ENCODE results near the gene SFI1. TPM values are rescaled to one million over a fixed set of nuclear protein-coding genes. Genes with fewer than 3 reads are reported as not detected.

Gene SFI1
- total and polyA plus RNA-seq, 2 experiments from 2014 or later: 16.1 to 23.3 TPM

DNA sequence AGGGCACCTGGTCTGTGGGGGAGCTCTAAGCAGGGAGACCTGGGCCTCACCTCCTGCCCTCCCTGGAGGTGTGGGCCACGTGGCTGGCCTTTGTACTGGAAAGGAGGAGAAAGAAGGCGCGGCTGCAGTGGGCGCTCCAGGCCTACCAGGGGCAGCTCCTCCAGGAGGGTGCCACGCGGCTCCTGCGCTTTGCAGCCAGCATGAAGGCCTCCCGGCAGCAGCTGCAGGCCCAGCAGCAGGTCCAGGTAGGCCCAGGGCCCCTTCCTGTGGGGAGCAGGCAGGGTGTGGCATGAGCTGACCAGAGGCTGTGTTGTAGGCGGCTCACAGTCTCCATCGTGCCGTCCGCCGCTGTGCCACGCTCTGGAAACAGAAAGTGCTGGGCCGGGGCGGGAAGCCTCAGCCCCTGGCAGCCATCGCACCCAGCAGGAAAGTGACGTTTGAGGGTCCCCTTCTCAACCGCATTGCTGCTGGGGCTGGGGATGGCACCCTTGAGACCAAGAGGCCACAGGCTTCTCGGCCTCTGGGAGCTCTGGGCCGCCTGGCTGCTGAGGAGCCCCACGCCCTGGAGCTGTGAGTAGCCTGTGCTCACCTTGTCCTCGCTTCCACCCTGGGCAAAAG, 117.1 kb downstream of the SFI1 start:
- Histone ChIP-seq H3K27me3 (no peaks in the 10 kb centered on the region), H2AFZ (no peak overlapping the region), H3K9me2 (replicated peaks; ENCODE audit: insufficient read depth) (no peaks in the 10 kb centered on the region), H3K4me2 (no peak overlapping the region), H3K36me3 (replicated peaks; ENCODE audit: insufficient read depth, low read depth) (no peaks in the 10 kb centered on the region), H3K4me3 (no peak overlapping the region), H3K79me2 (no peaks in the 10 kb centered on the region), H3K9me3 (ENCODE audit: low read depth) (no peaks in the 10 kb centered on the region), H3K4me1 (ENCODE audit: insufficient read depth) (peaks cover 7% of the 10 kb centered on the region), H3K27ac (no peak overlapping the region), H4K20me1 (ENCODE audit: insufficient read depth, poor library complexity, severe bottlenecking) (no peaks in the 10 kb centered on the region)
- 93% methylated on average over 23 of the region's 23 CpGs for WGBS (ENCODE audit: low lambda C conversion rate, missing lambda C conversion rate)
- TF ChIP-seq EZH2 (IDR thresholded peaks at IDR 0.05; ENCODE audit: borderline replicate concordance) (no peak), EZH2phosphoT487 (IDR thresholded peaks at IDR 0.05; ENCODE audit: low read depth, severe bottlenecking, unreplicated experiment) (no peak)
- TF ChIP-seq, protein P1, sequence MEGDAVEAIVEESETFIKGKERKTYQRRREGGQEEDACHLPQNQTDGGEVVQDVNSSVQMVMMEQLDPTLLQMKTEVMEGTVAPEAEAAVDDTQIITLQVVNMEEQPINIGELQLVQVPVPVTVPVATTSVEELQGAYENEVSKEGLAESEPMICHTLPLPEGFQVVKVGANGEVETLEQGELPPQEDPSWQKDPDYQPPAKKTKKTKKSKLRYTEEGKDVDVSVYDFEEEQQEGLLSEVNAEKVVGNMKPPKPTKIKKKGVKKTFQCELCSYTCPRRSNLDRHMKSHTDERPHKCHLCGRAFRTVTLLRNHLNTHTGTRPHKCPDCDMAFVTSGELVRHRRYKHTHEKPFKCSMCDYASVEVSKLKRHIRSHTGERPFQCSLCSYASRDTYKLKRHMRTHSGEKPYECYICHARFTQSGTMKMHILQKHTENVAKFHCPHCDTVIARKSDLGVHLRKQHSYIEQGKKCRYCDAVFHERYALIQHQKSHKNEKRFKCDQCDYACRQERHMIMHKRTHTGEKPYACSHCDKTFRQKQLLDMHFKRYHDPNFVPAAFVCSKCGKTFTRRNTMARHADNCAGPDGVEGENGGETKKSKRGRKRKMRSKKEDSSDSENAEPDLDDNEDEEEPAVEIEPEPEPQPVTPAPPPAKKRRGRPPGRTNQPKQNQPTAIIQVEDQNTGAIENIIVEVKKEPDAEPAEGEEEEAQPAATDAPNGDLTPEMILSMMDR (IDR thresholded peaks at IDR 0.05; ENCODE audit: poor library complexity): no peak
- no peak for DNase-seq (ENCODE audit: low spot score)

DNA sequence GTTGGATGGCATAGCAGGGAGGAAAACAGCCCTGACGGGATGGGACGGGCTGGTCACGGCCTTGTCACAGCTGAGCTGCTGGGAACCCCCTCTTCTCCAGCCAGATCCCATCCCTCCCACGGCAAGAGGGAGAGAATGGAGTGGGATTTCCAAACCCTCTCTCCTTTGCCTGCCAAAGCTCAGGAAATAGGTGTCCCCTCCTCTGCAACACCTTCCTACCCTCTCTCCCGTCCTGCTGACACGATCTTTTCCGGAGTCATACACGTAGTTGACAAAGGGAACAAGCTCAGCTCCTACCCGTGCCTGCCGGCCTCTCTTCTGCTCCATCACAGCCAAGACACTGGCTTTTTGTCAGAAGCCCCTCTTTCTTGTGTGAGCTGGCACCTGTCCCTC, 117.6 kb downstream of the SFI1 start:
- Histone ChIP-seq H3K4me2 (no peak overlapping the region), H2AFZ (no peak overlapping the region), H3K4me1 (ENCODE audit: insufficient read depth) (peaks cover 7% of the 10 kb centered on the region), H3K36me3 (replicated peaks; ENCODE audit: insufficient read depth, low read depth) (no peaks in the 10 kb centered on the region), H3K27ac (no peak overlapping the region), H4K20me1 (ENCODE audit: insufficient read depth, poor library complexity, severe bottlenecking) (no peaks in the 10 kb centered on the region), H3K9me2 (replicated peaks; ENCODE audit: insufficient read depth) (no peaks in the 10 kb centered on the region), H3K4me3 (no peak overlapping the region), H3K27me3 (no peaks in the 10 kb centered on the region), H3K9me3 (ENCODE audit: low read depth) (no peaks in the 10 kb centered on the region), H3K79me2 (no peaks in the 10 kb centered on the region)
- 92% methylated on average over 10 of the region's 10 CpGs for WGBS (ENCODE audit: low lambda C conversion rate, missing lambda C conversion rate)
- DNase-seq (ENCODE audit: low spot score): no peak
- TF ChIP-seq, protein P1 (IDR thresholded peaks at IDR 0.05; ENCODE audit: poor library complexity): no peak
- TF ChIP-seq EZH2phosphoT487 (IDR thresholded peaks at IDR 0.05; ENCODE audit: low read depth, severe bottlenecking, unreplicated experiment) (no peak), EZH2 (IDR thresholded peaks at IDR 0.05; ENCODE audit: borderline replicate concordance) (no peak)

DNA sequence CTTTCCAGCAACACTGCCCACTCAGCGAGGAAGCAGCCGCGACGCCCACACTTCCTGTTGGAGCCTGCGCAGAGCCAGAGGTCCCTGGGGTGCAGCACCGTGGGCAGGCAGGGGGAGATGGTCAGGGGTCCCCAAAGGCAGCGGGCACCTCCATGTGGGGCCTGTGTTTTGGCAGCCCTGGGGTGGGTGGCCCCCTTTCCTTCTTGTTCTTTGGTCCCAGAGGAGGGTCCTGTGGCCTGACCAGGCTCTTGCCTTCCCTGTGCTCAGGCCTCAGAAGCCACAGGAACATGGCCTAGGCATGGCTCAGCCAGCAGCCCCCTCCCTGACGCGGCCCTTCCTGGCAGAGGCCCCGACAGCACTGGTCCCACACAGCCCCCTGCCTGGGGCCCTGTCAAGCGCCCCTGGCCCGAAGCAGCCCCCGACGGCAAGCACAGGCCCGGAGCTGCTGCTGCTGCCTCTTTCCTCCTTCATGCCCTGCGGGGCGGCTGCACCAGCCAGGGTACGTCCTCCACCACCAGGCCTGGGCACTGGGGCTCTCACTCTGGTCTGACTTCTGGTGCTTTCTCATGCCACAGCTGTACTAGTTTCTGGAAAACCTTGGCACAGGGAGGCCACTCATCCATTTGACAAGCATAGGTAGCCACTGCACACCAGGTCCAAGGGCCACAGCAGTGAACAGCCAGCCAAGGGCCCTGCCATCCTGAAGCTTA, 118.6 kb downstream of the SFI1 start:
- H3K4me2 ChIP-seq: no peak overlapping the region
- no peaks in the 10 kb centered on the region for H3K79me2 ChIP-seq
- no peak for DNase-seq (ENCODE audit: low spot score)
- no peak overlapping the region for H3K27ac ChIP-seq
- H3K27me3 ChIP-seq: no peaks in the 10 kb centered on the region
- no peaks in the 10 kb centered on the region for H3K36me3 ChIP-seq (replicated peaks; ENCODE audit: insufficient read depth, low read depth)
- H4K20me1 ChIP-seq (ENCODE audit: insufficient read depth, poor library complexity, severe bottlenecking): no peaks in the 10 kb centered on the region
- H3K9me2 ChIP-seq (replicated peaks; ENCODE audit: insufficient read depth): no peaks in the 10 kb centered on the region
- H3K4me3 ChIP-seq: no peak overlapping the region
- no peak overlapping the region for H2AFZ ChIP-seq
- peaks cover 7% of the 10 kb centered on the region for H3K4me1 ChIP-seq (ENCODE audit: insufficient read depth)
- 98% methylated on average over 18 of the region's 18 CpGs for WGBS (ENCODE audit: low lambda C conversion rate, missing lambda C conversion rate)
- TF ChIP-seq EZH2 (IDR thresholded peaks at IDR 0.05; ENCODE audit: borderline replicate concordance) (no peak), EZH2phosphoT487 (IDR thresholded peaks at IDR 0.05; ENCODE audit: low read depth, severe bottlenecking, unreplicated experiment) (no peak)
- TF ChIP-seq, protein P1 (IDR thresholded peaks at IDR 0.05; ENCODE audit: poor library complexity): no peak
- H3K9me3 ChIP-seq (ENCODE audit: low read depth): no peaks in the 10 kb centered on the region

All from hepatocyte (in vitro differentiated cells).